Activated CD8-positive, alpha-beta T cell treated with anti-CD3 and anti-CD28 coated beads, Interleukin-2, amount 10 ng/mL, durations not matched to agents 7 days and 5 days (primary cell): ENCODE measurements around the gene SLC22A4. TPM values are rescaled to one million over a fixed set of nuclear protein-coding genes. Genes with fewer than 3 reads are reported as not detected.
A peak's percentile ranks its signal among the peaks of the same experiment; 100 is the strongest.

Experiments
- ATAC-seq: fragments of 150-1000 bp; cut with Tn5 transposase; one replicate; pipeline ENCODE4 v1.10.0; 2021; ENCODE audit warnings: moderate library complexity
- CTCF ChIA-PET: fragments of 350-600 bp; sonication (Branson Sonifier 250); formaldehyde crosslinking; loops from one replicate; lab custom pipeline; 2021; ENCODE audit warnings: antibody characterized with exemption; lab: Charles Lee
- POLR2A ChIA-PET: fragments of 350-600 bp; sonication (Branson Sonifier 250); formaldehyde crosslinking; loops from one replicate; lab custom pipeline; 2021; ENCODE audit warnings: antibody characterized with exemption; lab: Charles Lee
- DNase-seq: peaks from one replicate; pipeline ENCODE4 v3.0.0-alpha.2; 2020
- H3K27ac Mint-ChIP-seq: one replicate; pipeline ENCODE4 v1.8.0; 2021; ENCODE audit warnings: mild to moderate bottlenecking, mixed read lengths
- H3K27me3 Mint-ChIP-seq: one replicate; pipeline ENCODE4 v1.8.0; 2021; ENCODE audit warnings: low read depth, mixed read lengths
- H3K36me3 Mint-ChIP-seq: one replicate; pipeline ENCODE4 v1.8.0; 2021; ENCODE audit warnings: low read depth, mixed read lengths
- H3K4me1 Mint-ChIP-seq: one replicate; pipeline ENCODE4 v1.8.0; 2021; ENCODE audit warnings: low read depth, mixed read lengths
- H3K4me3 Mint-ChIP-seq: one replicate; pipeline ENCODE4 v1.8.0; 2021; ENCODE audit warnings: mild to moderate bottlenecking, mixed read lengths
- H3K9me3 Mint-ChIP-seq: one replicate; pipeline ENCODE4 v1.8.0; 2022; ENCODE audit warnings: mixed read lengths; ENCODE audit not compliant: insufficient read depth
- total RNA-seq, 2 experiments: library from RNA; stranded (reverse); gene quantifications; one replicate each; pipeline ENCODE4 v1.2.3, GENCODE V29; 2021

Gene SLC22A4
- total RNA-seq, 2 experiments from 2014 or later = not detected

DNA sequence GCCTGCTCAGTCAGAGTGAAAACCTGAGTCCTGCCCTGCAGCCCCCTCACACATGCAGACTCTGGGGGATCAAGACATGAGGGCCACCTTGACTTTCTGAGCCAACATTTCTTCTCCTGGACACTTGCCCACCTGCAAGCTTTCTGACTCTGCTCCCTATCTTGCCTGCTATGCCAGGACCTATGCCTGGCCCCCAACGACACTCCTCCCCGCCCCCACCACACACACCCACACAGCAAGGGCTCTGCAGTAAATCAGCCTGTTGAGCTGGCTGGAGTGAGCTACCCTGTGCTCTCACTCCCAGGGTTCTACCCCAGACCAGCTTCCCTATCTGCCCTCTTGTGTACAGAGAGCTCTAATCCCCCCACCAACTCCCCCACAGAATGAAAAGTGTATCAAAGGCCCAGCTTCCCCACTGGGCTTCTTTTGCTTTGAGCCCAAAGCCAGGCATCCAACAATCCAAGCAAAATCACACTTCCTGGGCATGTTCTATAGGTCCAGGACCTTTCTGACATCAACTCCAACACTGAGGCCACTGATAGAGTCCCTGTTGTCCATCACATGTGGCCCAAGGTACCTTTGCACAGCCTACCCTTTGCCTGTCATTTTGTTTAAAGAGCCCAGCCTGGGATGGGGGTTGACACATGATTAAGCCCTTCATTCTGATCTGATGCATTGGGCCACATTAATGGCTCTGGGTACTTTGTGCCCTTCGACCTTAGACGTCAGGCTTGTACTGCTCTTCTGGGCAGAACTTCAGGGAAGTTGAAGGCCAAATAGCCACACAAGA lies 29.5 kb upstream of the SLC22A4 start:
- ATAC-seq (no peak), DNase-seq (no peak)
- peaks cover 9% of the 10 kb centered on the region for H3K4me1 Mint-ChIP-seq
- H3K4me3 Mint-ChIP-seq = no peak overlapping the region
- no peaks in the 10 kb centered on the region for H3K36me3 Mint-ChIP-seq
- ChIA-PET POLR2A (no interaction called here), CTCF (interaction anchor here (2.5 kb wide), 2 partner anchors 8 to 27 kb away, joined by 10 to 14 read pairs; no protein-coding TSS in a partner anchor)
- H3K9me3 Mint-ChIP-seq = no peaks in the 10 kb centered on the region
- H3K27me3 Mint-ChIP-seq = no peaks in the 10 kb centered on the region
- H3K27ac Mint-ChIP-seq = no peak overlapping the region

DNA sequence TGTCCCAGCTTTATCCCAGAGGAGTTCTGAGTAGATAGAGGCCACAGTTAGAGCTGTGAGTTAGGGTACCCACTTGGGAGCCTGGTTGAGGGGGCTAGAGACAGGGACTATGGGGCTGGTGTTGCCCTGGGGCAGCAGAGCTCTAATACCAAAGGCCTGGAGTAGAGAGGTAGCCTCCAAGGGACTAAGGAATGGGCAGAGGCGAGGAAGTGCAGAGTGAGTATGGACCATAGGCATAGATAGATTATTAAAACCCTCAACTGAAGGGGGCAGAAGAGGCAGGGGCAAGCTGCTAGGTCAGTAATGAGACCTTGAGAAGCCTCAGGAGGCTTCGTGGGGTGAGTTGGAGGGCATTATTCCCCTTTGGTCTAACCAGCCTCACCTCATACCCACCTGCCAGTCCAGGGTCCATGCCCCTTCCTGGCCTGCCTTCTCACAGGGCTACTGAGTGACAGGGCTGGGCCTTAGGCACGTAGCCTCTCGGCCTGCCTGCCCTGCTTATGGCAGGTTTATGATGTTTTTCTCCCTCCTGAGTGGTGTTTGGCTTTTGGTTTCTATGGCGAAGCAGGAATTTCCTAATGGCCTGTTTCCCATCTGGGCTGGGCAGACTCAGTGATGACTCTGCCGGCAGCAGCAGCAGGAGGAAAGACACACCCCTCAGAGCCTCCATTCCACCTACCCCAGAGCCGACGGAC lies 28.7 kb upstream of the SLC22A4 start:
- Mint-ChIP-seq H3K4me1 (peaks cover 4% of the 10 kb centered on the region), H3K9me3 (no peaks in the 10 kb centered on the region), H3K27ac (no peak overlapping the region), H3K27me3 (no peaks in the 10 kb centered on the region), H3K4me3 (no peak overlapping the region), H3K36me3 (no peaks in the 10 kb centered on the region)
- ChIA-PET POLR2A (no interaction called here), CTCF (interaction anchor here (2.5 kb wide), 1 partner anchor 28 kb away, joined by 10 read pairs; no protein-coding TSS in a partner anchor)
- DNase-seq = no peak
- ATAC-seq = no peak

DNA sequence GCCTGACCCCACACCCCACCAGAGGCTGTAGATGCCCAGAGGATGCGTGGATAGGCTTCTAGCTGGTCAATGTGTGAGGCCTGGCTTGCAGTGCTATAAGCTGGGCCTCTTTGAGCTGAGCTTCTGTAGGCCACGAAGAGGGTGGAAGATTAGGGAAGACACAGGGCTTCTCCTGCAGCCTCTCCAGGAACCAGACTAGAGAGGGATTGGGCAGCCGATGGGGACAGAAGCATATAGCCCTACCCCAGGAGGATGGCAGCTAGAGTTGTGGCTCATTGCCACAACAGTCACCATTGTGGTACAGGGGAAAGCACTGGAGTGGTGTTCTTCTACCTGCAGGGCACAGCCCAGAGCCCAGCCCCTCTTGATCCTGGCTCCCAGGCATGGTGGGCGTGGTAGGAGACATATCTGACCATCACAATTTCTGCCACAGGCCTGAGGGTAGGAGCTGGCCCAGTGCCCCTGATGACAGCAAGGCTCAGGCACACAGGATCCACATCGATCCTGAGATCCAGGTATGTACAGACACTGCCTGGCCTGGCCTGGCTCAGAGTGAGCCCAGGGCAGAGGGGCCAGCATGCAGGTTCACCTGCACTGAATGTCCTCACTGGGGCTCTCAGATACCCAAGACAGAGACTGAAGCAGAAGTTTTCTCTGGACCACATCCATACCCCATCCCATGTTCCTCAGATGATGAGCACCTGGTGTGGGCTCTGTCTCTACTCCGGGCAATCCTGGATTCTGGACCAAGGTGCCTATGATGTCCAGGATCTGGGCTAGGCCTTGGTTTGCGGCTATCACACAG lies 28.0 kb upstream of the SLC22A4 start:
- no peak for ATAC-seq
- Mint-ChIP-seq H3K36me3 (no peaks in the 10 kb centered on the region), H3K4me3 (no peak overlapping the region), H3K9me3 (no peaks in the 10 kb centered on the region), H3K27ac (peak overlapping the region; percentile 44), H3K27me3 (no peaks in the 10 kb centered on the region), H3K4me1 (peaks cover 3% of the 10 kb centered on the region)
- ChIA-PET CTCF (no interaction called here), POLR2A (no interaction called here)
- no peak for DNase-seq

DNA sequence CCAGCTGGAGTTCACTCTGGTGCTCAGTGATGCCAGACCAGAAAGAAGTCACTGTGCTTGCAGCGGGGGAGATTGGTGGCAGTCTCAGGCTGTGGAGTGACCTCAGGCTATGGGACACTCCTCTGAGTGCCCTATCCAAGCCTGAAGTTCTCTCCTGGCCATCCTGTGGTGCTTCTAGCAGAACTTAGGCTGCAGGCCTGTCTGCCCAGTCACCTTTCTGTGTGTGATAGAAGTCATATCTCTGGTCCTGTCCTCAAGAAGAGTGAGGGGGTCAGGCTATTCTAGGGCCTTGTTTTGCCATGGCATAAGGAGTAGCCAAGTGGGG lies 27.4 kb upstream of the SLC22A4 start:
- DNase-seq = no peak
- POLR2A ChIA-PET = no interaction called here

DNA sequence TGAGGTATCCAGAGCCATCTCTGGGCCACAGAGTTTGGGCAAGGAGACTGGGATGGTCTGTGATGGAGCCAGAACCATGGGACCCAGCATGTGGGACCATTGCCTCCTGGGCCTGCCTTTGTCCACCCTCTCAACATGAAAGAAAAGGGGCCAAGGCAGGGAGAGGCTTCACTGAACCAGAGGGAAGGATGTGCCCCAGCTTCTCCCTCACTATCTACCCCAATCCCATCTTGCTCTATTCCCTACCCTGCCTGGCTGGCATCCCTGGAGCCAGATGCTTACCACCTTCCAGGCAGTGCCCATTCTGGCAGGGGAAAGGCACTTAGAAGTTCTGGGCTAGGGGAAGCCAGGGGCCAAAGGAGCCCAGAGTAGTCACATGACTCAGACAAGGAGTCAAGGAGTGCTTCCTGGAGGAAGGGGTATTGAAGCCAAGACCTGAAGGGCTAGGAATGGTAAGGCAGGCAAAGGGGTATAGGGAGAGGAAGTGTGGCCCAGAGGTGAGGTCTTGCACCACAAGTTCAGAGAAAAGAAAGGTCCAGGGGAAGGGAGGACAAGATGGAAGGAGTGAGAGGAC lies 26.9 kb upstream of the SLC22A4 start:
- peak overlapping the region; percentile 55 for H3K27ac Mint-ChIP-seq
- DNase-seq (no peak), ATAC-seq (no peak)
- H3K4me3 Mint-ChIP-seq = no peak overlapping the region
- peaks cover 6% of the 10 kb centered on the region for H3K4me1 Mint-ChIP-seq
- H3K36me3 Mint-ChIP-seq = no peaks in the 10 kb centered on the region
- no peaks in the 10 kb centered on the region for H3K9me3 Mint-ChIP-seq
- H3K27me3 Mint-ChIP-seq = no peaks in the 10 kb centered on the region
- ChIA-PET POLR2A (no interaction called here), CTCF (no interaction called here)

More for the DNA sequence above, 27.4 kb upstream of the SLC22A4 start:
- Mint-ChIP-seq H3K27me3 (no peaks in the 10 kb centered on the region), H3K27ac (peak overlapping the region; percentile 44), H3K9me3 (no peaks in the 10 kb centered on the region), H3K4me3 (no peak overlapping the region), H3K36me3 (no peaks in the 10 kb centered on the region), H3K4me1 (peaks cover 6% of the 10 kb centered on the region)
- no peak for ATAC-seq
- CTCF ChIA-PET = no interaction called here

DNA sequence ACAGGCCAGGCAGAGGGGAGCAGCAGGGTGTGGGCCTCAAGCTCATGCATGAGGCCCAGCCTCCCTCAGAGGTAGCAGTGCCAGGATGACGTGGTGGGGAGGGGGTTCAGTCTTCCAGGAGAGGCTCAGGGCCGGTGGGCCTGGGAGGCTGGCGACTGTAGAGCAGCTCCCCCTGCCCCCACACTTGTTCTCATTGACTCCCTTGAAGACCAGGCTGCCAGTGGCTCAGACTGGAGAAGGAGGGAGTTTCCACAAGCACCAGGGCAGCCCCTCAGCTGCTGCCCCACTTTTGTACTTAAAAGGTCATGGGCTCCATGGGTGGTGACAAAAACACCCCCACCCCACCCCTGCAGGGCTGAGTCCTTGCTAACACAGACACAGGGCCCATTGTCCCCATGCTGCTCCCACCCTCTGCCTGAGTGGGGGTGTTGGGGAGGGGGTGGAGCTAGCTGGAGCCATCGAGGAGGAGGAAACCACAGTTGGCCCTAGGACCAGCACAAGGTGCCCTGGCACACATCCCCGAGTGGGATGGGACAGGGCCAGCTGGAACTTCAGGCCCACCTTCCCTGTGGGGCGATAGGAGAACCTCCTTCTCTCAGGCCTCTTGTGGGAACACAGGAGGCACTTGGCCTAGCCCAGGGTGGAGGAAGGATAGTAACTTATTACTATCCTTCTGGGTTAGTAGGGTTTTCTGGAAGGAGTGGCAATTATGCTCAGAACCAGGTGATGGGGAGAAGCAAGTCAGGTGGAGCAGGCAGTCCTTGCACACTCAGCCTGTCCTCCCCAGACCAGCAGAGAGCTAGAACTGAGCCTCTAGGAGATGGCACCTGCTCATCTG lies 26.0 kb upstream of the SLC22A4 start:
- Mint-ChIP-seq H3K4me1 (peaks cover 11% of the 10 kb centered on the region), H3K9me3 (no peaks in the 10 kb centered on the region), H3K36me3 (no peaks in the 10 kb centered on the region), H3K27ac (peak overlapping the region; percentile 55), H3K4me3 (no peak overlapping the region), H3K27me3 (peaks cover 4% of the 10 kb centered on the region)
- DNase-seq = no peak
- CTCF ChIA-PET = no interaction called here
- no peak for ATAC-seq
- POLR2A ChIA-PET = no interaction called here

DNA sequence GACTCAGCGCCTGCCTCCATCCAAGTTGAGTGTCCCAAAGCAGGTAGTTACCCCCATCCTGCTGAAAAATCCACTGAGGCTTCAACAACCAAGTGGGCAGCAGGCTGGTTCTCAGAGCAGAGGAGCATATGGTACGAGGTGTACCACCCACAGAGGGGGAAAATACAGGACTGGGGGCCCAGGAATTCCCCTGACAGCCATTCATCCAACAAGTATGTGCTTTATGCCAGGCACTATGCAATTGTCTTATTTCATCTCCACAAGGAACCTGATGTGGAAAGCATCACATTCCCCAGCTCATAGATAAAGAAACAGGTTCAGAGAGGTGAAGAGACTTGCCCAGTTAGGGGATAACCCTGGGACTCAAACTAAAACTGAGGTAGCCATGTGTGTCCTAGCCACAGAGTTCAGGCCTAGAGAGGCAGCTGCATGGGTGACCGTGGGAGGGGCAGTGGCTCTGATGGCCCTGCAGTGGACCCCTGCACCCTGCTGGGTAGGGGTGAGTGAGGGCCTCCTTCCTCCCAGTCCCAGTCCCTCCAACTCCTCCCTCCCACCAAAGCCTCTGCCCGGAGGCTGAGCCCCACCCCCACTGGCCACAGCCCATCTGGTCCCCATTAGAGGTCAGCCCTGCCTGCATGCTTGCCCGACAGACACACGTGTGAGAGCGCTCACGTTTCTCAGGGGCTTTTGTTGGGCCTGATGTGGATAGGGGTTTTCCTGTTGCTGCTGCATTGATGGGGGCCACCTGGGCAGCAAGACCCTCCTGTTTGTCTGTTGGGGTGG lies 25.2 kb upstream of the SLC22A4 start:
- ATAC-seq (no peak), DNase-seq (no peak)
- H3K4me3 Mint-ChIP-seq = no peak overlapping the region
- H3K27me3 Mint-ChIP-seq = peaks cover 5% of the 10 kb centered on the region
- H3K9me3 Mint-ChIP-seq = no peaks in the 10 kb centered on the region
- no peaks in the 10 kb centered on the region for H3K36me3 Mint-ChIP-seq
- ChIA-PET POLR2A (no interaction called here), CTCF (interaction anchor here (1.8 kb wide), 1 partner anchor 31 kb away, joined by 6 read pairs; no protein-coding TSS in a partner anchor)
- peaks cover 11% of the 10 kb centered on the region for H3K4me1 Mint-ChIP-seq
- H3K27ac Mint-ChIP-seq = no peak overlapping the region

DNA sequence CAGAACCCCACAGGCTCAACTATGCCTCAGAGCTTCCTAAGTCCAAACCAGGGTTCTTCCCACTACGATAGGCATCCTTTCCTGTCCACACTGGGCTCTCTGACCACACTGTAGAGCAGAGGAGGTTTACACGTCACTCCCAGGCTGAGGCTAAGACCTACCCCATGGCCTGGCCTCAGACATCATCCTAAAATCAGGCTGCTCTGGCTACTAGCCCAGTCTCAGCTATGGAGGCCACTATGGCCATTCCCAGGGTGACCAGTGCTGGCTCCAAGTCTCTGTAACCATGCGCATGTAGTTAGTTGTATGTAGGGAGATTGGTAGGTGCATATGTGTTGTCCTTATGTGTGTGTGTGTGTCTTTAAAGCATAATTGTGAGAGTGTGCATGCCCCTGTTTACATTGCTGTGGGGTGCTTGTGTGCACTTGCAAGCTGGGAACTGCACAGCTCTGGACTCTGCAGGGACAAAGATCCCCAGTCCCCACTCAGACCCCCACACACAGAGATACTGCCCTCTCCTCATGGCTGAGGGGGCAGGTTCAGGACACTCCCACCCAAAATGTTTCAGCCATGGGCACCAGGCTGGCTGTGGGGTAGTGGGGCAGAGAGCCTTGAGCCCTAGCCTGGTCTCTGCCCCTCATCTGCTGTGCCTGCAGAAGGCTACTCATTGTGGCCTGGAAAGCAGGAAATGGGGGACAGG lies 24.4 kb upstream of the SLC22A4 start:
- Mint-ChIP-seq H3K4me3 (no peak overlapping the region), H3K9me3 (no peaks in the 10 kb centered on the region), H3K36me3 (no peaks in the 10 kb centered on the region), H3K27me3 (peaks cover 6% of the 10 kb centered on the region), H3K27ac (no peak overlapping the region), H3K4me1 (peaks cover 11% of the 10 kb centered on the region)
- ChIA-PET CTCF (interaction anchor here (1.8 kb wide), 1 partner anchor 32 kb away, joined by 6 read pairs; no protein-coding TSS in a partner anchor), POLR2A (no interaction called here)
- DNase-seq (no peak), ATAC-seq (no peak)

DNA sequence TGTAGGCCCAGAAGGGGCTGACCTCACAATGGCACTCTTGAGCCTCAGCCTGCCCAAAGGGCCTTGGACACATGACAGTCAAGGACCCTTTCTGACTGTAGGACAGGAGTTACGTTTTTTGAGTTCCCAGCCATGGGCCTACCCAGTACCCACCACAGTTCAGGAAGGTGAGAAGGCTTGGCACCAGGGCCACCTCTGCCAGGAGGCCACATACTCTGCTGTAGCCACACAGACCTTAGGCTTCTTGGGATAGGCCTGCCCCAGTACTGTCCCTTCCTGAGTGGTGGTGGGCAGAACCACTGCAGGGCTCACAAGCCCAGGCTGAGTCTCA lies 23.9 kb upstream of the SLC22A4 start:
- CTCF ChIA-PET = interaction anchor here (1.8 kb wide), 1 partner anchor 32 kb away, joined by 6 read pairs; no protein-coding TSS in a partner anchor
- H3K27me3 Mint-ChIP-seq = peaks cover 9% of the 10 kb centered on the region

DNA sequence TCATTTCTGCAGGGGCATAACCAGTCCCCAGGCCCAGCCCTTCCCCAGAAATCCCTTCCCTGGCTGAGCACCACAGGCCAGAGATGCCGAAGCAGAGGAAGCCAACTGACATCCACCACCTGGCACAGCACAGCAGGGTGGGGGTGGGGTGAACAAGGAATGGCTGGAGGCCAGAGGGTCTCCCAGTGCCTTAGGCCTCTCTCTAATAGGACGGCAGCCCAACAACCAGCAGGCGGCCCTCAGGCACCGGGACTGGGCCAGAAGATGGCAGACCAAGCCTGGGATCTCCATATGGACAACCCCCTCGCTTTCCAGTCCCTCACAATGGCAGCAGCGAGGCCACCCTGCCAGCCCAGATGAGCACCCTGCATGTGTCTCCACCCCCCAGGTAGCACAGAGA lies 23.5 kb upstream of the SLC22A4 start:
- Mint-ChIP-seq H3K27me3 (peaks cover 10% of the 10 kb centered on the region), H3K4me3 (no peak overlapping the region), H3K27ac (no peak overlapping the region), H3K36me3 (no peaks in the 10 kb centered on the region), H3K4me1 (peaks cover 11% of the 10 kb centered on the region), H3K9me3 (no peaks in the 10 kb centered on the region)
- ATAC-seq (no peak), DNase-seq (no peak)
- ChIA-PET CTCF (interaction anchor here (1.8 kb wide), 1 partner anchor 32 kb away, joined by 6 read pairs; no protein-coding TSS in a partner anchor), POLR2A (no interaction called here)

More for the DNA sequence above, 23.9 kb upstream of the SLC22A4 start:
- no peaks in the 10 kb centered on the region for H3K36me3 Mint-ChIP-seq
- no peak overlapping the region for H3K27ac Mint-ChIP-seq
- no peak for DNase-seq
- H3K4me3 Mint-ChIP-seq = no peak overlapping the region
- no peak for ATAC-seq
- H3K9me3 Mint-ChIP-seq = no peaks in the 10 kb centered on the region
- POLR2A ChIA-PET = no interaction called here
- peaks cover 11% of the 10 kb centered on the region for H3K4me1 Mint-ChIP-seq
